Neural cell (in vitro differentiated cells): ENCODE results near the gene RBM25. TPM values are rescaled to one million over a fixed set of nuclear protein-coding genes. Genes with fewer than 3 reads are reported as not detected.

Experiments used
- H2AFZ ChIP-seq: fragments of 200-600, 300-800 bp; sonication (generic), shearing (Covaris generic); 2 replicates; pipeline ENCODE4 v1.6.0; 2014; ENCODE audit warnings: low read depth, mild to moderate bottlenecking, antibody characterized with exemption, low read length, moderate library complexity
- H3F3A ChIP-seq: fragments of 200-600 bp; shearing (Covaris generic); 2 replicates; pipeline ENCODE4 v1.6.1; 2016; ENCODE audit warnings: mild to moderate bottlenecking, moderate library complexity, mixed read lengths, antibody characterized with exemption, low read length; ENCODE audit not compliant: insufficient read depth, poor library complexity, severe bottlenecking
- H3K27ac ChIP-seq: fragments of 200-600, 300-800 bp; sonication (generic), shearing (Covaris generic); 2 replicates; pipeline ENCODE4 v1.5.1; 2014; ENCODE audit warnings: mild to moderate bottlenecking, low read length, moderate library complexity
- H3K27me3 ChIP-seq: fragments of 300-800, 200-600 bp; sonication (generic), shearing (Covaris generic); 2 replicates; pipeline ENCODE4 v1.6.0; 2014; ENCODE audit warnings: mild to moderate bottlenecking, low read depth, low read length, moderate library complexity; ENCODE audit not compliant: insufficient read depth
- H3K36me3 ChIP-seq: fragments of 300-800, 200-600 bp; sonication (generic), shearing (Covaris generic); 2 replicates; pipeline ENCODE4 v1.5.1; 2014; ENCODE audit warnings: mild to moderate bottlenecking, antibody characterized with exemption, low read length, moderate library complexity; ENCODE audit not compliant: insufficient read depth
- H3K4me2 ChIP-seq: fragments of 300-800, 200-600 bp; sonication (generic), shearing (Covaris generic); 2 replicates; pipeline ENCODE4 v1.6.0; 2014; ENCODE audit warnings: mild to moderate bottlenecking, low read length
- H3K4me3 ChIP-seq: fragments of 300-800, 200-600 bp; sonication (generic), shearing (Covaris generic); 2 replicates; pipeline ENCODE4 v1.5.1; 2014; ENCODE audit warnings: mild to moderate bottlenecking, low read length, moderate library complexity
- H3K79me2 ChIP-seq: fragments of 200-600 bp; shearing (Covaris generic); replicated peaks from 2 replicates; pipeline ENCODE4 v1.6.0; 2014; ENCODE audit warnings: mild to moderate bottlenecking, low read length, moderate library complexity; ENCODE audit not compliant: insufficient read depth
- H3K9ac ChIP-seq: fragments of 300-800, 200-600 bp; sonication (generic), shearing (Covaris generic); 2 replicates; pipeline ENCODE4 v1.6.1; 2016; ENCODE audit warnings: mild to moderate bottlenecking, low read length, mixed read lengths
- H3K9me2 ChIP-seq: fragments of 200-600 bp; shearing (Covaris generic); 2 replicates; pipeline ENCODE4 v1.6.1; 2016; ENCODE audit warnings: mild to moderate bottlenecking, low read length, mixed read lengths; ENCODE audit not compliant: insufficient read depth
- H3K9me3 ChIP-seq: fragments of 200-600, 300-800 bp; sonication (generic), shearing (Covaris generic); 2 replicates; pipeline ENCODE4 v1.6.1; 2016; ENCODE audit warnings: mild to moderate bottlenecking, mixed run types, low read length, moderate library complexity, mixed read lengths
- H4K20me1 ChIP-seq: fragments of 200-600 bp; shearing (Covaris generic); 2 replicates; pipeline ENCODE4 v1.6.1; 2016; ENCODE audit warnings: mild to moderate bottlenecking, mixed run types; ENCODE audit not compliant: insufficient read depth
- CTCF ChIP-seq: fragments of 450-650 bp; IDR thresholded peaks from 2 replicates; pipeline ENCODE4 v1.5.1; 2014; ENCODE audit warnings: antibody characterized with exemption, mild to moderate bottlenecking, moderate library complexity; ENCODE audit not compliant: poor library complexity, severe bottlenecking
- EP300 ChIP-seq: fragments of 450-650 bp; conservative IDR thresholded peaks from 2 replicates; pipeline ENCODE4 v1.6.1; 2014; ENCODE audit warnings: antibody characterized with exemption, mild to moderate bottlenecking, moderate library complexity; ENCODE audit not compliant: poor library complexity, severe bottlenecking
- EZH2 ChIP-seq: fragments of 200-600, 300-800 bp; shearing (Covaris generic), sonication (generic); IDR thresholded peaks from 2 replicates; pipeline ENCODE4 v1.6.1; 2014; ENCODE audit warnings: antibody characterized with exemption, low read length, borderline replicate concordance, mild to moderate bottlenecking; ENCODE audit not compliant: insufficient read depth, poor library complexity, severe bottlenecking
- MXI1 ChIP-seq: fragments of 450-650 bp; conservative IDR thresholded peaks from 2 replicates; pipeline ENCODE4 v1.6.1; 2014; ENCODE audit warnings: antibody characterized with exemption, mild to moderate bottlenecking; ENCODE audit not compliant: poor library complexity, severe bottlenecking
- POLR2AphosphoS5 ChIP-seq: IDR thresholded peaks from 2 replicates; pipeline ENCODE4 v1.6.1; 2012
- RAD21 ChIP-seq: fragments of 450-650 bp; conservative IDR thresholded peaks from 2 replicates; pipeline ENCODE4 v1.6.1; 2014; ENCODE audit warnings: antibody characterized with exemption, mild to moderate bottlenecking, moderate library complexity
- SMC3 ChIP-seq: fragments of 450-650 bp; conservative IDR thresholded peaks from 2 replicates; pipeline ENCODE4 v1.6.1; 2014; ENCODE audit warnings: antibody characterized with exemption, mild to moderate bottlenecking, moderate library complexity; ENCODE audit not compliant: poor library complexity
- TAF1 ChIP-seq: IDR thresholded peaks from 2 replicates; pipeline ENCODE4 v1.6.1; 2012; ENCODE audit warnings: low read depth
- polyA plus RNA-seq: library from polyadenylated mRNA; depleted of rRNA; stranded (reverse); fragments of >200 nt; gene quantifications from 2 replicates; pipeline ENCODE4 v1.2.3, GENCODE V29; 2014
- TF ChIP-seq, protein P1 (sequence below): IDR thresholded peaks from 2 replicates; pipeline ENCODE4 v1.6.1; 2012; ENCODE audit warnings: borderline replicate concordance

Gene RBM25
- polyA plus RNA-seq, 1 donor from 2014 or later: 206 TPM

DNA sequence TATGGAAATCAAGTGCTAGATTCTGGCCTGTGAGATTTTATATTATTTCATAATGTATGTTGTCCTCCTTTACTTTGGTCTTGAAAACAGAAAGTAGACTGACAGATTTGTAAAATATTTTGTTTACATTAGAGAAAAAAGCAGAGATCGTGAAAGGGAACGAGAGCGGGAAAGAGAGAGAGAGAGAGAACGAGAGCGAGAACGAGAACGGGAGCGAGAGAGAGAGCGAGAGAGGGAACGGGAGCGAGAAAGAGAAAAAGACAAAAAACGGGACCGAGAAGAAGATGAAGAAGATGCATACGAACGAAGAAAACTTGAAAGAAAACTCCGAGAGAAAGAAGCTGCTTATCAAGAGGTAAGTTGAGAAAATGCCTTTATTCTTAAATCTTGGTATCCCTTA lies 47.4 kb downstream of the RBM25 start:
- TF ChIP-seq MXI1 (no peak), SMC3 (no peak), EZH2 (no peak), TAF1 (no peak), RAD21 (no peak), EP300 (no peak), POLR2AphosphoS5 (no peak), CTCF (no peak)
- TF ChIP-seq, protein P1, sequence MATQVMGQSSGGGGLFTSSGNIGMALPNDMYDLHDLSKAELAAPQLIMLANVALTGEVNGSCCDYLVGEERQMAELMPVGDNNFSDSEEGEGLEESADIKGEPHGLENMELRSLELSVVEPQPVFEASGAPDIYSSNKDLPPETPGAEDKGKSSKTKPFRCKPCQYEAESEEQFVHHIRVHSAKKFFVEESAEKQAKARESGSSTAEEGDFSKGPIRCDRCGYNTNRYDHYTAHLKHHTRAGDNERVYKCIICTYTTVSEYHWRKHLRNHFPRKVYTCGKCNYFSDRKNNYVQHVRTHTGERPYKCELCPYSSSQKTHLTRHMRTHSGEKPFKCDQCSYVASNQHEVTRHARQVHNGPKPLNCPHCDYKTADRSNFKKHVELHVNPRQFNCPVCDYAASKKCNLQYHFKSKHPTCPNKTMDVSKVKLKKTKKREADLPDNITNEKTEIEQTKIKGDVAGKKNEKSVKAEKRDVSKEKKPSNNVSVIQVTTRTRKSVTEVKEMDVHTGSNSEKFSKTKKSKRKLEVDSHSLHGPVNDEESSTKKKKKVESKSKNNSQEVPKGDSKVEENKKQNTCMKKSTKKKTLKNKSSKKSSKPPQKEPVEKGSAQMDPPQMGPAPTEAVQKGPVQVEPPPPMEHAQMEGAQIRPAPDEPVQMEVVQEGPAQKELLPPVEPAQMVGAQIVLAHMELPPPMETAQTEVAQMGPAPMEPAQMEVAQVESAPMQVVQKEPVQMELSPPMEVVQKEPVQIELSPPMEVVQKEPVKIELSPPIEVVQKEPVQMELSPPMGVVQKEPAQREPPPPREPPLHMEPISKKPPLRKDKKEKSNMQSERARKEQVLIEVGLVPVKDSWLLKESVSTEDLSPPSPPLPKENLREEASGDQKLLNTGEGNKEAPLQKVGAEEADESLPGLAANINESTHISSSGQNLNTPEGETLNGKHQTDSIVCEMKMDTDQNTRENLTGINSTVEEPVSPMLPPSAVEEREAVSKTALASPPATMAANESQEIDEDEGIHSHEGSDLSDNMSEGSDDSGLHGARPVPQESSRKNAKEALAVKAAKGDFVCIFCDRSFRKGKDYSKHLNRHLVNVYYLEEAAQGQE: no peak

GRCh38 chr14:73116079-73116665 lies 57.8 kb downstream of the RBM25 start:
- Histone ChIP-seq H3K9me2 (no peaks in the 10 kb centered on the region), H3K9me3 (no peaks in the 10 kb centered on the region), H3F3A (no peaks in the 10 kb centered on the region), H3K4me3 (no peak overlapping the region), H3K79me2 (no peaks in the 10 kb centered on the region), H3K36me3 (peaks cover 4% of the 10 kb centered on the region), H2AFZ (no peak overlapping the region), H3K27ac (no peak overlapping the region), H4K20me1 (no peaks in the 10 kb centered on the region), H3K27me3 (no peaks in the 10 kb centered on the region), H3K4me2 (no peak overlapping the region), H3K9ac (no peak overlapping the region)
- no peak for TF ChIP-seq RAD21
- TF ChIP-seq POLR2AphosphoS5: no peak
- TF ChIP-seq, protein P1: no peak

More for the DNA sequence above, 47.4 kb downstream of the RBM25 start:
- no peaks in the 10 kb centered on the region for H4K20me1 ChIP-seq
- H3K36me3 ChIP-seq: peaks cover 15% of the 10 kb centered on the region
- H3K27me3 ChIP-seq: no peaks in the 10 kb centered on the region
- no peaks in the 10 kb centered on the region for H3K79me2 ChIP-seq
- H3K9me3 ChIP-seq: no peaks in the 10 kb centered on the region
- H3K4me2 ChIP-seq: no peak overlapping the region
- H3K4me3 ChIP-seq: no peak overlapping the region
- H3K9ac ChIP-seq: no peak overlapping the region
- H3K9me2 ChIP-seq: no peaks in the 10 kb centered on the region
- H3K27ac ChIP-seq: no peak overlapping the region
- H2AFZ ChIP-seq: no peak overlapping the region
- H3F3A ChIP-seq: no peaks in the 10 kb centered on the region
